Heart left ventricle (tissue), 16 donors: Measurements from ENCODE around the gene SLC23A2. TPM values are rescaled to one million over a fixed set of nuclear protein-coding genes. Genes with fewer than 3 reads are reported as not detected.

ENCODE experiments used
- ATAC-seq, 4 donors: fragments of 200-7000 bp; cut with Tn5 transposase; one replicate each; pipeline ENCODE4 v1.9.1; 2020 to 2022; ENCODE audit warnings: moderate library complexity in 4 of 4, mild to moderate bottlenecking in 3 of 4, moderate number of reproducible peaks in 1 of 4
- DNase-seq, 5 donors: peaks; one replicate each; pipeline ENCODE4 v3.0.0-alpha.2; 2020
- H3K27ac ChIP-seq, 12 donors: fragments of 200-600 bp; sonication (generic) in 4 of 12; one replicate each; pipeline versions ENCODE4 v1.5.0 to v1.8.0; 2016 to 2022; ENCODE audit warnings: mild to moderate bottlenecking in 2 of 12
- H3K27me3 ChIP-seq, 9 donors: fragments of 200-600 bp; sonication (generic) in 2 of 9; one replicate each; pipeline versions ENCODE4 v1.5.1 to v1.8.0; 2016 to 2022; ENCODE audit warnings: mild to moderate bottlenecking in 3 of 9
- H3K36me3 ChIP-seq, 9 donors: fragments of 200-600 bp; sonication (generic) in 2 of 9; one replicate each; pipeline versions ENCODE4 v1.5.0 to v1.8.0; 2018 to 2022; ENCODE audit warnings: mild to moderate bottlenecking in 2 of 9
- H3K4me1 ChIP-seq, 12 donors: fragments of 200-600 bp; sonication (generic) in 4 of 12; one replicate each; pipeline versions ENCODE4 v1.5.0 to v1.8.0; 2016 to 2022; ENCODE audit warnings: mild to moderate bottlenecking in 3 of 12
- H3K4me3 ChIP-seq, 12 donors: fragments of 200-600 bp; sonication (generic) in 4 of 12; one replicate each; pipeline versions ENCODE4 v1.5.0 to v1.8.0; 2017 to 2022; ENCODE audit warnings: mild to moderate bottlenecking in 9 of 12, moderate library complexity in 4 of 12
- H3K9me3 ChIP-seq, 12 donors: fragments of 200-600 bp; sonication (generic) in 4 of 12; one replicate each; pipeline versions ENCODE4 v1.5.0 to v1.8.0; 2016 to 2022; ENCODE audit warnings: mild to moderate bottlenecking in 1 of 12
- POLR2A ChIP-seq, 2 donors: fragments of 450-650 bp; IDR thresholded peaks; one replicate each; pipeline ENCODE4 v1.6.1; 2017; ENCODE audit warnings: antibody characterized with exemption in 2 of 2, mild to moderate bottlenecking in 2 of 2, moderate library complexity in 2 of 2
- WGBS, 4 donors: extraction: QIAGEN DNeasy Blood & Tissue Kit in 2 of 4; methylation state at CpG; one replicate each; pipeline versions ENCODE4 v1.1.5 to v1.1.7; 2013 to 2018; 5-methylcytosine and 5-hydroxymethylcytosine counted together
- intact Hi-C, 10 donors: fragments of 100-400 bp; cut with DNase I; formaldehyde crosslinking; loops; one replicate each; pipeline versions ENCODE4 v1.11.1 to v1.14.2; 2022
- polyA plus RNA-seq, 2 donors: library from polyadenylated mRNA; stranded (reverse); fragments of 200-250 nt; gene quantifications; one replicate each; pipeline ENCODE4 v1.2.3, GENCODE V29; 2013
- total RNA-seq, 9 donors: library from RNA; depleted of rRNA in 2 of 9; stranded (reverse); fragments of >200 nt in 2 of 9; fragmentation: NEBNext Ultra II Directional in 3 of 9; extraction: Animal tissue kit (Norgen Biotek cat#: 25700) in 3 of 9; gene quantifications; one replicate each; pipeline versions ENCODE4 v1.1.0 to v1.2.4, GENCODE V29; 2016 to 2023
- TF ChIP-seq, protein P1 (sequence below), 12 donors: fragments of 200-600 bp; sonication (generic) in 4 of 12; IDR thresholded peaks; one replicate each; pipeline versions ENCODE4 v1.5.0 to v1.8.0; 2018 to 2022; ENCODE audit warnings: antibody characterized with exemption in 12 of 12, mild to moderate bottlenecking in 5 of 12
- donor health status: ischemic (EF 13 %, LVEDD 7.1; RV severe dilation, severe dysfunction).
- donor health status: healthy with polysubstance abuse.
- donor health status: DM: no; HTN: yes; CAD: no.
- donor health status: DM: no; HTN: no; CAD: no.
- donor health status: ischemic (EF 25% LVEDD 6.9; RV normal size, moderate dysfunction).
- donor health status: ischemic (EF 25% LVEDD 5.7; RV mildly dilated, moderate dysfunction).
- donor health status: healthy.
- donor health status: DM: yes; HTN: yes; CAD: no.
- donor health status: ischemic (EF 35%, LVEDD 5.7; RV mildly dilated, moderate dysfunction).
- donor health status: nonischemic (EF 11% LVEDD 7.7; RV severe dilation, severe dysfunction).
- donor health status: DM: yes; HTN: yes; CAD: no.
- donor health status: PGD.
- donor health status: ischemic (EF 29% LVEDD 5.4; RV normal size, mild dysfunction).
- donor health status: nonischemic (EF 23%, LVEDD 6.1; RV moderate dilation, normal function).

The SLC23A2 gene
- total and polyA plus RNA-seq, 11 donors, result 3.0 to 18.7 (median 8.1) TPM

DNA sequence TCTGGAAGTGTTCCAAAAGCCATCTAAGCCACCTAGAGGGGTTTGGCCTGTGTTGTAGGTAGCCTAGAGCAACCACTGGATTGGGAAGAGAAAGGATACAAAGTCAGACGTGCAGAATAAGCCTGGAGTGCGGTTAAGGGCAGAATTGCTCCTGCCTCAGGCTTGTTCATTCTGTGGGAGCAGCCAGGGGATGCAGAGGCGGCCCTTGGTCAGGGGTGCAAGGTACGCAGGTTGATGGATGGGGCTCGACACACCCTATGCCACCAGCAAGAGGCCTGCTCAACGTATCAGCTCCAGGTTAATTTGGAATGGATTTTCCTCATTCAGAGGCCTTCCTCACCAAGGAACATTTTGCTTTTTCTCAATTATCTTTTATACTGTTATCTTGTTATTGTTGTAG is 129.8 kb downstream of the SLC23A2 start:
- H3K27ac ChIP-seq, result no peak overlapping the region
- intact Hi-C loops, result loop anchor here in 1 of 10 donors (10.0 kb wide), 1 partner anchor 83 kb away; no protein-coding TSS in a partner anchor
- peaks cover 0 to 9% (median 0%) of the 10 kb centered on the region in 12 donors for H3K4me1 ChIP-seq
- H3K9me3 ChIP-seq, result no peaks in the 10 kb centered on the region
- no peak overlapping the region for H3K4me3 ChIP-seq
- peaks cover 0 to 90% (median 60%) of the 10 kb centered on the region in 9 donors for H3K36me3 ChIP-seq
- no peak for ATAC-seq
- DNase-seq, result no peak
- no peak for TF ChIP-seq POLR2A (IDR thresholded peaks at IDR 0.05)
- TF ChIP-seq, protein P1, sequence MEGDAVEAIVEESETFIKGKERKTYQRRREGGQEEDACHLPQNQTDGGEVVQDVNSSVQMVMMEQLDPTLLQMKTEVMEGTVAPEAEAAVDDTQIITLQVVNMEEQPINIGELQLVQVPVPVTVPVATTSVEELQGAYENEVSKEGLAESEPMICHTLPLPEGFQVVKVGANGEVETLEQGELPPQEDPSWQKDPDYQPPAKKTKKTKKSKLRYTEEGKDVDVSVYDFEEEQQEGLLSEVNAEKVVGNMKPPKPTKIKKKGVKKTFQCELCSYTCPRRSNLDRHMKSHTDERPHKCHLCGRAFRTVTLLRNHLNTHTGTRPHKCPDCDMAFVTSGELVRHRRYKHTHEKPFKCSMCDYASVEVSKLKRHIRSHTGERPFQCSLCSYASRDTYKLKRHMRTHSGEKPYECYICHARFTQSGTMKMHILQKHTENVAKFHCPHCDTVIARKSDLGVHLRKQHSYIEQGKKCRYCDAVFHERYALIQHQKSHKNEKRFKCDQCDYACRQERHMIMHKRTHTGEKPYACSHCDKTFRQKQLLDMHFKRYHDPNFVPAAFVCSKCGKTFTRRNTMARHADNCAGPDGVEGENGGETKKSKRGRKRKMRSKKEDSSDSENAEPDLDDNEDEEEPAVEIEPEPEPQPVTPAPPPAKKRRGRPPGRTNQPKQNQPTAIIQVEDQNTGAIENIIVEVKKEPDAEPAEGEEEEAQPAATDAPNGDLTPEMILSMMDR (IDR thresholded peaks at IDR 0.05), result no peak
- 92 to 96% (median 94%) methylated on average over 6 of the region's 6 CpGs for WGBS, 4 donors
- H3K27me3 ChIP-seq, result no peaks in the 10 kb centered on the region

DNA sequence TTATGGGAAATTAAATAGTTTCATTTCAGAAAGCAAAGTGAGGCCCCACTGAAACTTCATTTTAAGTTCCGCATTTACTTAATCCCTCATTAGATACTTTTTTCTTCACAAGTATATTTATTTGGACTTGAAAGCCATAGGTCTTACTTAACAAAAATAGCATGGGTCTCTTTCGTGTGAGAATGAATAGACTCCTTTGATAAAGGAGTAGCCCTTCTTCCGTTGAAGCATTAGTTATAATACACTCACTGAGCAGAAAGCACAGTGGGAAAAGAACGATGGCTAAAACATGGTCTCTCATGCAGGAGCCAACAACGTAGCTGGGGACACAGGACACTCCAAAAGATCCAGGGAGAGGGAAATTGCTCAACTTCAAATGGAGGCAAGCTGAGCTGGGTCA is 130.4 kb downstream of the SLC23A2 start:
- TF ChIP-seq, protein P1 (IDR thresholded peaks at IDR 0.05), result no peak
- TF ChIP-seq POLR2A (IDR thresholded peaks at IDR 0.05), result no peak
- Histone ChIP-seq H3K4me1 (peaks cover 0 to 4% (median 0%) of the 10 kb centered on the region in 12 donors), H3K36me3 (peaks cover 0 to 90% (median 63%) of the 10 kb centered on the region in 9 donors), H3K4me3 (no peak overlapping the region), H3K27ac (no peak overlapping the region), H3K9me3 (no peaks in the 10 kb centered on the region), H3K27me3 (no peaks in the 10 kb centered on the region)
- WGBS, 4 donors, result 86 to 90% (median 90%) methylated on average over 5 of the region's 5 CpGs
- ATAC-seq, result no peak
- intact Hi-C loops, result loop anchor here in 1 of 10 donors (10.0 kb wide), 1 partner anchor 84 kb away; no protein-coding TSS in a partner anchor
- DNase-seq, result no peak

DNA sequence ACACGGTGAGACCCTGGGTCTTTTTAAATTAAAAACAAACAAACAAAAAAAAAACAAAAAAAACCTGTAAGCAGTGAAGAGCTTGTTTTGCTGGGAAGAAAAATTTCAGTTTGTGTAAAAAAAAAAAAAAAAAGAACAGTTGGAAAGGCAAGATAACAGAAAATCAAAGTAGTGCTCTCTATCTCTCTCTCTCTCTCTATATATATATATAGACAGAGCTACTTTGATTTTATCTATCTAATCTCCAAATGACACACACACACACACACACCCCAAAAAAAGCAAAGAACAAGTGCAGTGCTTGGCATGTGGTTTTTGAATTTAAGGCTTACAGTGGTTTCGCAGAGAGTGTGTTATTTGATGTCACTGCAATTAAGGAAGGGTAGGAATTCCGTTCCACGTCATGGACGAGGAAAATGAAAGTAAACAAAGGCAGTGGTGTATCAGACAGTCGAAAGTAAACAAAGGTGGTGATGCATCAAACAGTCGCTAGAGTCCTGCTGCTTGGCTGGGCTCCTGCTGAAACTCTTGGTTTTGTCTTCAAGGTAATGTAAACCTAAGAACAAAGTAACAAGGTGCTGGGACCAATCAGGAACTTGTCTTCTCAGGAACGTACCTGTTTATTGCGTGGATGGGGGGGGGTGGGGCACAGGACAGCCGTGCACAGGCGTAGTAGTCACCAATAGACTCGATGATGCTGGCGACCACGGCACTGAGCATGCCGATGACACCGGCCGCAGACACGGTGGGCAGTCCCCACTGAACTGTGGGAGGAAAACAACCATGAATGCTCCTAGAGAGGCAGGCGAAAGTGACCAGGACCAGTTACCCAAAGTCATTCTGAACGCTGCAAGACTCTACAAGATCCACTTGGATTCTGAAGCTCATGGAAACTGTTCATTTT is 131.8 kb downstream of the SLC23A2 start:
- Histone ChIP-seq H3K27me3 (no peaks in the 10 kb centered on the region), H3K36me3 (peaks cover 0 to 89% (median 66%) of the 10 kb centered on the region in 9 donors), H3K27ac (no peak overlapping the region), H3K9me3 (no peaks in the 10 kb centered on the region), H3K4me3 (no peak overlapping the region), H3K4me1 (no peaks in the 10 kb centered on the region)
- WGBS, 4 donors, result 68 to 83% (median 75%) methylated on average over 20 of the region's 20 CpGs
- ATAC-seq (peak in 1 of 4 donors; percentile 74), DNase-seq (no peak)
- no peak for TF ChIP-seq POLR2A (IDR thresholded peaks at IDR 0.05)
- TF ChIP-seq, protein P1 (IDR thresholded peaks at IDR 0.05), result no peak
- intact Hi-C loops, result loop anchor here in 2 of 10 donors (10.0 kb wide), 2 partner anchors 55 to 85 kb away; no protein-coding TSS in a partner anchor

DNA sequence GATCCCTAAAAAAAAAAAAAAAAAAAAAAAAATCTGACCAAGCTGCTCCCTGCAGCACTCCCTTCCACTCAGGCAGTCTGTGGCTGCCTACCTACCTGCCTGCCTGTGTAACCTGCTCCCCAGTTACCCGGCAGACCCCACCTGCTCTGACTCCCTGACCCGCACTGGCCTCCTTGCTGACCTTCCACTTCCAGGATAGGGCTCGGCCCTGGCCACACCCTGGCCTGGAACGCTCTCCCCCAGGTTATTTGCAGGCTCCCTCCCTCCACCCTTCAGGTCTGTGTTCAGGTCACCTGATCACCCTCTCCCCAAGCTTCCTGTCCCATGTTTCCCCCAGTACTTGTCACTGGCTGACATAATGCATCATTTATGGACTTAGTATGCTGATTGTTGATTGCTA is 134.3 kb downstream of the SLC23A2 start:
- H3K27me3 ChIP-seq, result no peaks in the 10 kb centered on the region
- DNase-seq (no peak), ATAC-seq (no peak)
- H3K9me3 ChIP-seq, result no peaks in the 10 kb centered on the region
- H3K36me3 ChIP-seq, result peaks cover 0 to 90% (median 63%) of the 10 kb centered on the region in 9 donors
- no peak overlapping the region for H3K27ac ChIP-seq
- no peaks in the 10 kb centered on the region for H3K4me1 ChIP-seq
- intact Hi-C loops, result loop anchor here in 1 of 10 donors (10.0 kb wide), 1 partner anchor 58 kb away; no protein-coding TSS in a partner anchor
- TF ChIP-seq POLR2A (IDR thresholded peaks at IDR 0.05), result no peak
- TF ChIP-seq, protein P1 (IDR thresholded peaks at IDR 0.05), result no peak
- WGBS, 4 donors, result 93 to 98% (median 98%) methylated on average over 4 of the region's 4 CpGs
- no peak overlapping the region for H3K4me3 ChIP-seq
